Activated B cell treated with CpG ODN at 0.5 μM for 24 hours (primary cell): ENCODE results near the gene NEURL4. TPM values are rescaled to one million over a fixed set of nuclear protein-coding genes. Genes with fewer than 3 reads are reported as not detected.
A peak's percentile ranks its signal among the peaks of the same experiment; 100 is the strongest.
"Not testable (repeated sequence)": the region's sequence is repeated elsewhere in the genome, so short reads cannot be mapped to it uniquely, and the experiment has no call there.

Experiments
- ATAC-seq: fragments of 200-7000 bp; cut with Tn5 transposase; one replicate; pipeline ENCODE4 v1.10.0; 2021; ENCODE audit warnings: low read depth, mild to moderate bottlenecking, moderate library complexity
- CTCF ChIA-PET: fragments of 350-600 bp; sonication (Branson Sonifier 250); formaldehyde crosslinking; loops from one replicate; lab custom pipeline; 2021; ENCODE audit warnings: antibody characterized with exemption; lab: Charles Lee
- POLR2A ChIA-PET: fragments of 350-600 bp; sonication (Branson Sonifier 250); formaldehyde crosslinking; loops from one replicate; lab custom pipeline; 2021; ENCODE audit warnings: antibody characterized with exemption; lab: Charles Lee
- DNase-seq: peaks from one replicate; pipeline ENCODE4 v3.0.0; 2022
- H3K27ac Mint-ChIP-seq: one replicate; pipeline ENCODE4 v1.8.0; 2020; ENCODE audit warnings: mixed read lengths
- H3K27me3 Mint-ChIP-seq: one replicate; pipeline ENCODE4 v1.8.0; 2021; ENCODE audit warnings: mixed read lengths
- H3K36me3 Mint-ChIP-seq: one replicate; pipeline ENCODE4 v1.8.0; 2021; ENCODE audit warnings: low read depth, mixed read lengths
- H3K4me1 Mint-ChIP-seq: one replicate; pipeline ENCODE4 v1.8.0; 2021; ENCODE audit warnings: mixed read lengths
- H3K4me3 Mint-ChIP-seq: one replicate; pipeline ENCODE4 v1.8.0; 2020; ENCODE audit warnings: mild to moderate bottlenecking, mixed read lengths
- H3K9me3 Mint-ChIP-seq: one replicate; pipeline ENCODE4 v1.8.0; 2020; ENCODE audit warnings: mixed read lengths
- CTCF ChIP-seq: fragments of 200-600 bp; IDR thresholded peaks from one replicate; pipeline ENCODE4 v1.8.0; 2022; ENCODE audit warnings: antibody characterized with exemption, mild to moderate bottlenecking
- intact Hi-C: fragments of 100-400 bp; cut with micrococcal nuclease; formaldehyde crosslinking; loops from one replicate; pipeline ENCODE4 v1.15.1; 2024
- total RNA-seq: library from RNA; stranded (reverse); gene quantifications from 2 replicates; pipeline ENCODE4 v1.2.3, GENCODE V29; 2022

The NEURL4 gene
- total RNA-seq, 1 donor from 2014 or later = 60.1 TPM

DNA sequence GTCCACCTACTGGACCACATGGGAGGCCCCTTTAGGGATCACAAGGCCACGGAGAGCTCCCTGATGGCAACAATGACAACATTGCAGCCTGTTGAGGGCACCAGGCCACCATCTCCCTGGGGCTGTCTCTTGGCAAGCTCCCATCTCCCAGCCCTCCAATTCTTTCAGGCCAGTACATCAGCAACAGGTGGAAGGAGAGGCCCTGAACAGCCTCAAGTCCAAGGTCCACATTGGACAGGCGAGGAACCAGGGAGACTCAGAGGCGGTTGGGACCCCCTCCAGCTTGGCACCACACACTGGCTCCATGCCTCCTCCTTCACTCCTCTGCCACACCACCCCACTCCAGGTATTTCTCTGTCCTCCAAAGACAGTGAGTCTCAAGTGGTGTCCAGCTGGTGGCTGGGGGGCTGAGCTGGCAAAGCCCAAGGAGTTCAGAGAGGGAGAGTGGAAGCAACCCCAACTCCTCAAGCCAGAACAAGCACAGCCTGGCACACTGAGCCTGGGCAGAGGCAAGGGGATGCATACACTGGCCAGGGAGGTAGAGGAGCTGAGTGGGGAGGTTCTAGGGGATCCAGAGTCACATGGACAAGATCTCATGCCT lies 5.9 kb upstream of the NEURL4 start:
- TF ChIP-seq CTCF = no peak
- Mint-ChIP-seq H3K9me3 (no peaks in the 10 kb centered on the region), H3K4me1 (peaks cover 58% of the 10 kb centered on the region), H3K27me3 (no peaks in the 10 kb centered on the region), H3K27ac (peak overlapping the region; percentile 98), H3K4me3 (peak overlapping the region; percentile 85), H3K36me3 (peaks cover 18% of the 10 kb centered on the region)
- intact Hi-C loops = no loop called here
- DNase-seq = no peak
- no peak for ATAC-seq
- POLR2A ChIA-PET = interaction anchor here (0.8 to 3.4 kb wide), 6 partner anchors 21 to 149 kb away, joined by 3 to 35 read pairs (median 4); partner anchors contain the start of genes GPS2 and POLR2A
- CTCF ChIA-PET = interaction anchor here (1.4 to 3.7 kb wide), 5 partner anchors 10 to 179 kb away, joined by 3 to 21 read pairs (median 14); no protein-coding TSS in a partner anchor

DNA sequence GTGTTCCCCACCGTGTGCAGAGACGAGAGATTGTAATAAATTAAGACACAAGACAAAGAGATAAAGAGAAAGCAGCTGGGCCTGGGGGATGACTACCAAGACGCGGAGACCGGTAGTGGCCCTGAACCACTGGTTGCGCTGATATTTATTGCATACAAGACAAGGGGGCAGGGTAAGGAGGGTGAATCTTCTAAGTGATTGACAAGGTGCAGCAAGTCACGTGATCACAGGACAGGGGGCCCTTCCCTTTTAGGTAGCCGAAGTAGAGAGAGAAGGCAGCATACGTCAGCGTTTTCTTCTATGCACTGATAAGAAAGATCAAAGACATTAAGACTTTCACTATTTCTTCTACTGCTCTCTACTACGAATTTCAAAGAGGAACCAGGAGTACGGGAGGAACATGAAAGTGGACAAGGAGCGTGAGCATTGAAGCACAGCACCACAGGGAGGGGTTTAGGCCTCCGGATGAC lies 3.5 kb upstream of the NEURL4 start:
- Mint-ChIP-seq H3K4me3 (peak overlapping the region; percentile 16), H3K27ac (peak overlapping the region; percentile 78), H3K4me1 (peaks cover 65% of the 10 kb centered on the region), H3K36me3 (peaks cover 16% of the 10 kb centered on the region)
- H3K27me3 Mint-ChIP-seq, CTCF ChIA-PET, intact Hi-C loops, DNase-seq, ATAC-seq, H3K9me3 Mint-ChIP-seq: not testable (repeated sequence)
- POLR2A ChIA-PET = interaction anchor here (0.7 to 1.0 kb wide), 2 partner anchors 18 to 241 kb away, joined by 3 read pairs; no protein-coding TSS in a partner anchor

- DNase-seq (no peak), ATAC-seq (no peak)
- Mint-ChIP-seq H3K4me3 (peak overlapping the region; percentile 16), H3K27me3 (no peaks in the 10 kb centered on the region), H3K9me3 (no peaks in the 10 kb centered on the region), H3K4me1 (peaks cover 60% of the 10 kb centered on the region), H3K27ac (peak overlapping the region; percentile 78), H3K36me3 (peaks cover 14% of the 10 kb centered on the region)
- TF ChIP-seq CTCF = no peak
- intact Hi-C loops = no loop called here
- ChIA-PET POLR2A (interaction anchor here (0.7 to 1.0 kb wide), 2 partner anchors 19 to 242 kb away, joined by 3 read pairs; no protein-coding TSS in a partner anchor), CTCF (no interaction called here)
Measured at GRCh38 chr17:7332111-7332510, 3.0 kb upstream of the NEURL4 start.

DNA sequence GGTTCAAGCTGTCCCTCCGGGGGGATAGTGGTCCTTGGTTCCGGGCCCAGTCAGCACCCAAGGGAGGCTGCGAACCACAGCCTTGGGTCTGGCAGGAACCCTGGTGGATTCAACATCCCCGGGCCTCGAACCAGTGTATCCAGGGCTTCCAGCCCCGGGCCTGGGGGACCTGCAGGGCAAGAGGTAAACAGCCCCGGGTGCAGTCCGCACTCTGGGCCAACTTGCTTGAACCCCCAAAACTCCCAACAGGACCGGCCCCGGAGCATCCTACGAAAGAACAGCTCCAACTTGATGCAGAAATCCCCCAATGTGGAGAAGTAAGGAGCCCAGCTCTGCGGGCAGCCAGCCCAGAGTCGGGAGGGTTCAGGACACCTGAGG lies 1.5 kb upstream of the NEURL4 start:
- H3K9me3 Mint-ChIP-seq = no peaks in the 10 kb centered on the region
- peaks cover 50% of the 10 kb centered on the region for H3K4me1 Mint-ChIP-seq
- ChIA-PET CTCF (interaction anchor here (1.4 to 3.1 kb wide), 2 partner anchors 14 to 20 kb away, joined by 3 to 19 read pairs; no protein-coding TSS in a partner anchor), POLR2A (interaction anchor here (1.3 to 3.8 kb wide), 8 partner anchors 14 to 295 kb away, joined by 3 to 62 read pairs (median 10); partner anchors contain the start of genes CD68, CTDNEP1, GPS2 and PHF23)
- no peak for DNase-seq
- H3K27ac Mint-ChIP-seq = peak overlapping the region; percentile 96
- peak overlapping the region; percentile 95 for H3K4me3 Mint-ChIP-seq
- intact Hi-C loops = no loop called here
- no peak for TF ChIP-seq CTCF
- H3K36me3 Mint-ChIP-seq = peaks cover 23% of the 10 kb centered on the region
- ATAC-seq = no peak
- no peaks in the 10 kb centered on the region for H3K27me3 Mint-ChIP-seq

DNA sequence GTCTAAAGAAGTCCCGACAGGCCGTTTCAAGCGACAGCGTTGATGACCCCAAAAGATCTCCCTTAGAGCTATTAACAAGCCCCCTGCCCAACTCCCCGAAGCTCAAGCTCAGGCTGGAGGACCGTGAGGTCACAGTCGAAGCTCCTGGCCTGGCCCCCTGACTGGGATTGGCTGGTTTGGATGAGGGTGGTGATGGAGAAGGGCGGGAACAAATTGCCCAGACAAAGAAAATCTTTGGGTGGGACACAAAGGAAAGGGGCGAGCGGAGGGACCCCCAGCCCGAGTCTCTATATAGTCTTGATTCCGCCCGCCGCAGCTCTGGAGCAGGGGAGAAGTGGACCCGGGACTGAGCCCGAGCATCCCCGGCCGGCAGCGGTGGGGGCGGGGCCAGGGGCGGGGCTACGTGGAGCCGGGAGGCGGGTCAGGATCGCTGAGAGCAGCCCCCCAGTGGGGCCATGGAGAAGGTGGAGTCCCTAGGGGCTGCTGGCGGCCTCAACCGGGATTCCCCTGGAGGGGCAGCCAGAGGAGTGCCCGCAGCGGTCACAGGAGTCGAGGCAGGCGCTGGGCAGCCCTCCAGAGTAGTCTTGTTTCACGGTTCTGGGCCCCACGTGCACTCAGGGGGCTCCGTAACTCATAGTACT lies 982 bp upstream of the NEURL4 start:
- Mint-ChIP-seq H3K27ac (peak overlapping the region; percentile 96), H3K27me3 (no peaks in the 10 kb centered on the region), H3K36me3 (peaks cover 28% of the 10 kb centered on the region), H3K4me1 (peaks cover 44% of the 10 kb centered on the region), H3K4me3 (peak overlapping the region; percentile 95), H3K9me3 (no peaks in the 10 kb centered on the region)
- DNase-seq (peak; percentile 75), ATAC-seq (peak; percentile 50)
- CTCF ChIA-PET = interaction anchor here (0.6 to 3.1 kb wide), 9 partner anchors 12 to 265 kb away, joined by 3 to 19 read pairs (median 3); partner anchors contain the start of genes GPS2 and SOX15
- POLR2A ChIA-PET = interaction anchor here (0.6 to 3.8 kb wide), 39 partner anchors 8 to 1940 kb away, joined by 3 to 62 read pairs (median 5); partner anchors contain the start of genes CD68, CTC1, CTDNEP1 and DVL2
- no peak for TF ChIP-seq CTCF
- intact Hi-C loops = loop anchor here (1.0 to 2.0 kb wide), 11 partner anchors 7 to 358 kb away; partner anchors contain the start of genes EIF5A, ELP5, GPS2 and PHF23
